A673 (cell line): ENCODE measurements around the gene ENPP1. TPM values are rescaled to one million over a fixed set of nuclear protein-coding genes. Genes with fewer than 3 reads are reported as not detected.

Experiments
- BruUV-seq: library from RNA; stranded (reverse); fragments of 400-500 nt; replicated peaks from 2 replicates; lab custom pipeline; 2021; lab: Mats Ljungman, UMichigan
- CTCF ChIA-PET: fragments of 300-600 bp; sonication (Branson Sonifier 250); formaldehyde crosslinking; loops from one replicate; lab custom pipeline; 2022; ENCODE audit warnings: antibody characterized with exemption; lab: Charles Lee
- POLR2A ChIA-PET: fragments of 300-600 bp; sonication (Branson Sonifier 250); formaldehyde crosslinking; loops from one replicate; lab custom pipeline; 2022; ENCODE audit warnings: antibody characterized with exemption; ENCODE audit not compliant: low non-redundant PET; lab: Charles Lee
- DNase-seq: peaks from one replicate; pipeline ENCODE4 v3.0.0-alpha.2; 2015; ENCODE audit warnings: low spot score
- H3K27ac ChIP-seq: fragments of 200-600 bp; sonication (generic); 2 replicates; pipeline ENCODE4 v1.5.1; 2016; ENCODE audit warnings: mixed run types, low read depth, mild to moderate bottlenecking, mixed read lengths, antibody characterized with exemption, low read length; ENCODE audit not compliant: poor library complexity, severe bottlenecking
- H3K27me3 ChIP-seq: fragments of 200-600 bp; sonication (generic); replicated peaks from 2 replicates; pipeline ENCODE4 v1.6.1; 2017; ENCODE audit warnings: mixed run types, low read depth, mild to moderate bottlenecking, mixed read lengths, antibody characterized with exemption, low read length; ENCODE audit not compliant: insufficient read depth, poor library complexity
- H3K36me3 ChIP-seq: fragments of 200-600 bp; sonication (generic); 2 replicates; pipeline ENCODE4 v1.6.1; 2016; ENCODE audit warnings: mixed run types, mild to moderate bottlenecking, mixed read lengths, antibody characterized with exemption, low read length; ENCODE audit not compliant: insufficient read depth, poor library complexity, severe bottlenecking
- H3K4me1 ChIP-seq: fragments of 200-600 bp; sonication (generic); 2 replicates; pipeline ENCODE4 v1.6.1; 2017; ENCODE audit warnings: mixed run types, mild to moderate bottlenecking, mixed read lengths, antibody characterized with exemption, low read length; ENCODE audit not compliant: insufficient read depth, poor library complexity, severe bottlenecking
- H3K4me3 ChIP-seq: fragments of 200-600 bp; sonication (generic); 2 replicates; pipeline ENCODE4 v1.5.1; 2016; ENCODE audit warnings: low read depth, mixed run types, mild to moderate bottlenecking, mixed read lengths, low read length; ENCODE audit not compliant: poor library complexity, severe bottlenecking
- H3K9me3 ChIP-seq: fragments of 200-600 bp; sonication (generic); 2 replicates; pipeline ENCODE4 v1.6.1; 2016; ENCODE audit warnings: mixed run types, low read depth, mild to moderate bottlenecking, mixed read lengths, antibody characterized with exemption, low read length; ENCODE audit not compliant: poor library complexity, severe bottlenecking
- EZH2 ChIP-seq: fragments of 200-600 bp; sonication (generic); IDR thresholded peaks from 2 replicates; pipeline ENCODE4 v1.6.1; 2017; ENCODE audit warnings: borderline replicate concordance, low read depth, mild to moderate bottlenecking, mixed read lengths, antibody characterized with exemption, low read length; ENCODE audit not compliant: poor library complexity, severe bottlenecking
- intact Hi-C: fragments of 100-400 bp; cut with micrococcal nuclease; formaldehyde crosslinking; loops from one replicate; pipeline ENCODE4 v1.10.0; 2022; ENCODE audit not compliant: unreplicated experiment
- total RNA-seq: library from RNA; stranded (reverse); gene quantifications from 2 replicates; pipeline ENCODE4 v1.2.3, GENCODE V29; 2021
- TF ChIP-seq, protein P1 (sequence below): fragments of 300-800, 200-600 bp; sonication (generic); conservative IDR thresholded peaks from 2 replicates; pipeline ENCODE4 v1.5.1; 2017; ENCODE audit warnings: low read depth, mild to moderate bottlenecking, antibody characterized with exemption, low read length, moderate library complexity, mixed read lengths

ENPP1 gene
- total RNA-seq, 1 experiment from 2014 or later: 19.5 TPM

DNA sequence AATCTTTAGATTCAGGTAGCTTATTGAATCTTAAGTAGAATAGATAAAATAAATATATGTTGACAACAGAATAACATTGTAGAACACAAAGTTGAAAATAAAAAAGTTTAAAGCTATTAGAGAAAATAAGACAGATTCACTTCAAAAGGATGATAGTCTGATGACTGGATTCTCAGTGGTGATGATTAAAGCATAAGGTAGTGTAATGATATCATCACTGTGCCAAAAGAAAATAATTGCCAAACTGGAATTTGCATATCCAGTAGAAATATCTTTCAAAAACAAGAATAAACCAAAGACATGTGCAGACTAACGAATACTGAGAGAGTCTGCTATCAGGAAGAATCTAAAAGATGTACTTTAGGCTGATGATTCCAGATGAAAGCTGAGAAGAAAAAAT lies 30.2 kb downstream of the ENPP1 start:
- Histone ChIP-seq H3K9me3 (no peaks in the 10 kb centered on the region), H3K4me3 (no peak overlapping the region), H3K4me1 (no peaks in the 10 kb centered on the region), H3K27ac (no peak overlapping the region), H3K36me3 (no peaks in the 10 kb centered on the region), H3K27me3 (no peaks in the 10 kb centered on the region)
- TF ChIP-seq EZH2: no peak
- TF ChIP-seq, protein P1, sequence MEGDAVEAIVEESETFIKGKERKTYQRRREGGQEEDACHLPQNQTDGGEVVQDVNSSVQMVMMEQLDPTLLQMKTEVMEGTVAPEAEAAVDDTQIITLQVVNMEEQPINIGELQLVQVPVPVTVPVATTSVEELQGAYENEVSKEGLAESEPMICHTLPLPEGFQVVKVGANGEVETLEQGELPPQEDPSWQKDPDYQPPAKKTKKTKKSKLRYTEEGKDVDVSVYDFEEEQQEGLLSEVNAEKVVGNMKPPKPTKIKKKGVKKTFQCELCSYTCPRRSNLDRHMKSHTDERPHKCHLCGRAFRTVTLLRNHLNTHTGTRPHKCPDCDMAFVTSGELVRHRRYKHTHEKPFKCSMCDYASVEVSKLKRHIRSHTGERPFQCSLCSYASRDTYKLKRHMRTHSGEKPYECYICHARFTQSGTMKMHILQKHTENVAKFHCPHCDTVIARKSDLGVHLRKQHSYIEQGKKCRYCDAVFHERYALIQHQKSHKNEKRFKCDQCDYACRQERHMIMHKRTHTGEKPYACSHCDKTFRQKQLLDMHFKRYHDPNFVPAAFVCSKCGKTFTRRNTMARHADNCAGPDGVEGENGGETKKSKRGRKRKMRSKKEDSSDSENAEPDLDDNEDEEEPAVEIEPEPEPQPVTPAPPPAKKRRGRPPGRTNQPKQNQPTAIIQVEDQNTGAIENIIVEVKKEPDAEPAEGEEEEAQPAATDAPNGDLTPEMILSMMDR: no peak
- intact Hi-C loops: no loop called here
- BruUV-seq: no TSS peak
- ChIA-PET CTCF (no interaction called here), POLR2A (no interaction called here)
- DNase-seq: no peak

DNA sequence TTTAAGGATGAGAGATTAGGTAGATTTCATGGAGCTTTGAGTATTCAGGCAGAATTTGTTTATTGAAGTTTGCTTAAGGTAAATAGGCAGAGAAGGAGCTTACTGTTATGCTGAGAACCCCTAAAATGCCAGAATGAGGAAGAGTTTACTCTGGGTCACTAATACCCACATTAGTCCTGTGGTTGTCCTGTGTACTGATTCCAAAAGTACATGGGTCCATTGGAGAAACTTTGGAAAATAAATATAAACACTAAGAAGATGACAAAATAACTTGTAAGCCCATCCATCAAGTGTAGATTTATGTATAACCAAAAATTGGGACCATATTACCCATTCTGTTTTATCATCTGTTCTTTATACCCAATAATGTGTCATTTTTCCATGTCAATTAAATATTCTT lies 31.6 kb downstream of the ENPP1 start:
- no peak for TF ChIP-seq EZH2
- TF ChIP-seq, protein P1: no peak
- Histone ChIP-seq H3K27me3 (no peaks in the 10 kb centered on the region), H3K9me3 (no peaks in the 10 kb centered on the region), H3K4me1 (no peaks in the 10 kb centered on the region), H3K27ac (no peak overlapping the region), H3K36me3 (no peaks in the 10 kb centered on the region), H3K4me3 (no peak overlapping the region)
- no TSS peak for BruUV-seq
- CTCF ChIA-PET: no interaction called here
- POLR2A ChIA-PET: no interaction called here
- intact Hi-C loops: no loop called here
- DNase-seq: no peak

DNA sequence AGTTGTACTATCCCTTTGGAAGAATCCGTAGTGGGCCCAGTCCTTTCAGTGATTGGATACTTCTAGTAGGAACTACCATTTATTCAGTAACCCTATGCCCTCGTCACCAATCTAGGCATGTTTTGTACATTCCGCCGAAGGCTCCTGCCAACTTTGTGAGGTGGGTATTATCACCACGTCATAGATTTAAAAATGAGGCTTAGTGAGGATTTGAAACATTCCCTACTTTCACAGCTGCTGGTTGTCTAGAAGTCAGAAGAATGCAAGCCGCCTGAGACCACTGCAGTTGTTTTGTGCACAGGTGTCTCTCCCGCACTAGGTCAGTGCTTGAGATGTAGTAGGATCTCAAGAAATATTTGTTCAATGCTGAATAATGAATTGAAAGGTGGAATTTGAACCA lies 32.6 kb downstream of the ENPP1 start:
- Histone ChIP-seq H3K36me3 (no peaks in the 10 kb centered on the region), H3K27ac (no peak overlapping the region), H3K4me3 (no peak overlapping the region), H3K27me3 (no peaks in the 10 kb centered on the region), H3K9me3 (no peaks in the 10 kb centered on the region), H3K4me1 (no peaks in the 10 kb centered on the region)
- intact Hi-C loops: no loop called here
- ChIA-PET POLR2A (no interaction called here), CTCF (no interaction called here)
- BruUV-seq: no TSS peak
- TF ChIP-seq, protein P1: no peak
- TF ChIP-seq EZH2: no peak
- no peak for DNase-seq
